ENCODE data around the gene MITF.

MITF gene

GRCh38 chr3:69827127-69827526 is 87.9 kb downstream of the MITF start:
- DNase-seq (ENCODE audit: insufficient read length) (no peak), FAIRE-seq (no peak)
- TF ChIP-seq POLR2AphosphoS5 (IDR thresholded peaks at IDR 0.05; ENCODE audit: low read depth, low read length) (no peak), POLR2A (IDR thresholded peaks at IDR 0.05; ENCODE audit: low read depth, low read length) (no peak), TAF1 (IDR thresholded peaks at IDR 0.05; ENCODE audit: borderline replicate concordance, low read depth, low read length) (no peak)

GRCh38 chr3:69828817-69829216 is 89.6 kb downstream of the MITF start:
- FAIRE-seq (no peak), DNase-seq (ENCODE audit: insufficient read length) (no peak)
- TF ChIP-seq TAF1 (IDR thresholded peaks at IDR 0.05; ENCODE audit: borderline replicate concordance, low read depth, low read length) (no peak), POLR2AphosphoS5 (IDR thresholded peaks at IDR 0.05; ENCODE audit: low read depth, low read length) (no peak), POLR2A (IDR thresholded peaks at IDR 0.05; ENCODE audit: low read depth, low read length) (no peak)

GRCh38 chr3:69830147-69830546 is 90.9 kb downstream of the MITF start:
- no peak for TF ChIP-seq TAF1 (IDR thresholded peaks at IDR 0.05; ENCODE audit: borderline replicate concordance, low read depth, low read length)
- no peak for TF ChIP-seq POLR2A (IDR thresholded peaks at IDR 0.05; ENCODE audit: low read depth, low read length)
- TF ChIP-seq POLR2AphosphoS5 (IDR thresholded peaks at IDR 0.05; ENCODE audit: low read depth, low read length), result no peak
- DNase-seq (ENCODE audit: insufficient read length) (no peak), FAIRE-seq (no peak)

GRCh38 chr3:69831737-69832136 is 92.5 kb downstream of the MITF start:
- TF ChIP-seq POLR2A (IDR thresholded peaks at IDR 0.05; ENCODE audit: low read depth, low read length) (no peak), TAF1 (IDR thresholded peaks at IDR 0.05; ENCODE audit: borderline replicate concordance, low read depth, low read length) (no peak), POLR2AphosphoS5 (IDR thresholded peaks at IDR 0.05; ENCODE audit: low read depth, low read length) (no peak)
- no peak for DNase-seq (ENCODE audit: insufficient read length)
- no peak for FAIRE-seq

GRCh38 chr3:69833591-69833990 is 94.3 kb downstream of the MITF start:
- FAIRE-seq, result no peak
- no peak for TF ChIP-seq POLR2AphosphoS5 (IDR thresholded peaks at IDR 0.05; ENCODE audit: low read depth, low read length)
- no peak for TF ChIP-seq POLR2A (IDR thresholded peaks at IDR 0.05; ENCODE audit: low read depth, low read length)
- TF ChIP-seq TAF1 (IDR thresholded peaks at IDR 0.05; ENCODE audit: borderline replicate concordance, low read depth, low read length), result no peak
- no peak for DNase-seq (ENCODE audit: insufficient read length)

GRCh38 chr3:69838217-69838616 is 99.0 kb downstream of the MITF start:
- no peak for DNase-seq (ENCODE audit: insufficient read length)
- FAIRE-seq, result no peak
- TF ChIP-seq POLR2A (IDR thresholded peaks at IDR 0.05; ENCODE audit: low read depth, low read length) (no peak), POLR2AphosphoS5 (IDR thresholded peaks at IDR 0.05; ENCODE audit: low read depth, low read length) (no peak), TAF1 (IDR thresholded peaks at IDR 0.05; ENCODE audit: borderline replicate concordance, low read depth, low read length) (no peak)

- DNase-seq (ENCODE audit: insufficient read length) (no peak), FAIRE-seq (no peak)
- no peak for TF ChIP-seq POLR2AphosphoS5 (IDR thresholded peaks at IDR 0.05; ENCODE audit: low read depth, low read length)
- TF ChIP-seq TAF1 (IDR thresholded peaks at IDR 0.05; ENCODE audit: borderline replicate concordance, low read depth, low read length), result no peak
- TF ChIP-seq POLR2A (IDR thresholded peaks at IDR 0.05; ENCODE audit: low read depth, low read length), result no peak
Observed at GRCh38 chr3:69838696-69839515, 99.6 kb downstream of the MITF start.

- FAIRE-seq, result no peak
Observed at GRCh38 chr3:69842351-69842750, 103.1 kb downstream of the MITF start.

GRCh38 chr3:69842789-69843188 is 103.5 kb downstream of the MITF start:
- FAIRE-seq (no peak), DNase-seq (ENCODE audit: insufficient read length) (no peak)
- TF ChIP-seq POLR2AphosphoS5 (IDR thresholded peaks at IDR 0.05; ENCODE audit: low read depth, low read length) (no peak), TAF1 (IDR thresholded peaks at IDR 0.05; ENCODE audit: borderline replicate concordance, low read depth, low read length) (no peak), POLR2A (IDR thresholded peaks at IDR 0.05; ENCODE audit: low read depth, low read length) (no peak)

More at GRCh38 chr3:69842351-69842750, 103.1 kb downstream of the MITF start:
- DNase-seq (ENCODE audit: insufficient read length), result no peak
- TF ChIP-seq TAF1 (IDR thresholded peaks at IDR 0.05; ENCODE audit: borderline replicate concordance, low read depth, low read length) (no peak), POLR2AphosphoS5 (IDR thresholded peaks at IDR 0.05; ENCODE audit: low read depth, low read length) (no peak), POLR2A (IDR thresholded peaks at IDR 0.05; ENCODE audit: low read depth, low read length) (no peak)

GRCh38 chr3:69844706-69845105 is 105.4 kb downstream of the MITF start:
- TF ChIP-seq POLR2A (IDR thresholded peaks at IDR 0.05; ENCODE audit: low read depth, low read length) (no peak), TAF1 (IDR thresholded peaks at IDR 0.05; ENCODE audit: borderline replicate concordance, low read depth, low read length) (no peak), POLR2AphosphoS5 (IDR thresholded peaks at IDR 0.05; ENCODE audit: low read depth, low read length) (no peak)
- no peak for DNase-seq (ENCODE audit: insufficient read length)
- FAIRE-seq, result no peak

- FAIRE-seq, result no peak
- TF ChIP-seq TAF1 (IDR thresholded peaks at IDR 0.05; ENCODE audit: borderline replicate concordance, low read depth, low read length) (no peak), POLR2A (IDR thresholded peaks at IDR 0.05; ENCODE audit: low read depth, low read length) (no peak), POLR2AphosphoS5 (IDR thresholded peaks at IDR 0.05; ENCODE audit: low read depth, low read length) (no peak)
Observed at GRCh38 chr3:69847303-69847702, 108.0 kb downstream of the MITF start.

GRCh38 chr3:69848113-69848512 is 108.8 kb downstream of the MITF start:
- TF ChIP-seq POLR2A (IDR thresholded peaks at IDR 0.05; ENCODE audit: low read depth, low read length) (no peak), POLR2AphosphoS5 (IDR thresholded peaks at IDR 0.05; ENCODE audit: low read depth, low read length) (no peak)
- DNase-seq (ENCODE audit: insufficient read length) (no peak), FAIRE-seq (no peak)

More at GRCh38 chr3:69847303-69847702, 108.0 kb downstream of the MITF start:
- no peak for DNase-seq (ENCODE audit: insufficient read length)
